Forelimb muscle (tissue), 1 donor: ENCODE results near the gene KIAA0586. TPM values are rescaled to one million over a fixed set of nuclear protein-coding genes. Genes with fewer than 3 reads are reported as not detected.
"Not testable (repeated sequence)": the region's sequence is repeated elsewhere in the genome, so short reads cannot be mapped to it uniquely, and the experiment has no call there.

Source experiments
- DNase-seq: peaks from one replicate; pipeline ENCODE4 v3.0.0-alpha.2; 2013; ENCODE audit warnings: low read depth
- polyA plus RNA-seq: library from polyadenylated mRNA; unstranded; fragments of 120-200 nt; gene quantifications from one replicate; pipeline ENCODE4 v1.2.1, GENCODE V29; 2013; ENCODE audit not compliant: insufficient read length

KIAA0586 gene
- polyA plus RNA-seq, 1 donor, result 15.3 TPM

- no peak for DNase-seq
These were observed 120.1 kb downstream of the KIAA0586 start for GRCh38 chr14:58547649-58548048.

- no peak for DNase-seq
These were observed 121.7 kb downstream of the KIAA0586 start for GRCh38 chr14:58549105-58549757.

GRCh38 chr14:58553959-58554358 lies 126.4 kb downstream of the KIAA0586 start:
- no peak for DNase-seq

- DNase-seq, result no peak
These were observed 128.1 kb downstream of the KIAA0586 start for GRCh38 chr14:58555647-58556046.

- no peak for DNase-seq
These were observed 129.7 kb downstream of the KIAA0586 start for GRCh38 chr14:58557242-58557641.

- no peak for DNase-seq
These were observed 132.7 kb downstream of the KIAA0586 start for GRCh38 chr14:58560208-58560607.

- peak; percentile 2 for DNase-seq
These were observed 134.6 kb downstream of the KIAA0586 start for GRCh38 chr14:58562141-58562540.

GRCh38 chr14:58563978-58564377 lies 136.5 kb downstream of the KIAA0586 start:
- no peak for DNase-seq

GRCh38 chr14:58565832-58566231 lies 138.3 kb downstream of the KIAA0586 start:
- no peak for DNase-seq

GRCh38 chr14:58566979-58567378 lies 139.5 kb downstream of the KIAA0586 start:
- no peak for DNase-seq

GRCh38 chr14:58568322-58568721 lies 140.8 kb downstream of the KIAA0586 start:
- no peak for DNase-seq

GRCh38 chr14:58571256-58571655 lies 143.7 kb downstream of the KIAA0586 start:
- DNase-seq, result no peak

- DNase-seq, result no peak
These were observed 144.4 kb downstream of the KIAA0586 start for GRCh38 chr14:58571769-58572472.

GRCh38 chr14:58572473-58572853 lies 144.9 kb downstream of the KIAA0586 start:
- no peak for DNase-seq

GRCh38 chr14:58572863-58573262 lies 145.3 kb downstream of the KIAA0586 start:
- no peak for DNase-seq

- DNase-seq, result no peak
These were observed 147.1 kb downstream of the KIAA0586 start for GRCh38 chr14:58574623-58575022.

- no peak for DNase-seq
These were observed 148.4 kb downstream of the KIAA0586 start for GRCh38 chr14:58575956-58576355.

GRCh38 chr14:58580035-58580434 lies 152.5 kb downstream of the KIAA0586 start:
- DNase-seq, result not testable (repeated sequence)

GRCh38 chr14:58581389-58581788 lies 153.9 kb downstream of the KIAA0586 start:
- DNase-seq, result not testable (repeated sequence)

- DNase-seq, result no peak
These were observed 156.9 kb downstream of the KIAA0586 start for GRCh38 chr14:58584383-58584782.

GRCh38 chr14:58587271-58587670 lies 159.8 kb downstream of the KIAA0586 start:
- no peak for DNase-seq

GRCh38 chr14:58588321-58588720 lies 160.8 kb downstream of the KIAA0586 start:
- not testable (repeated sequence) for DNase-seq

GRCh38 chr14:58593977-58594376 lies 166.5 kb downstream of the KIAA0586 start:
- DNase-seq, result no peak
